GM10248 (cell line): ENCODE data around the gene DENND2D.
"Not testable (repeated sequence)": the region's sequence is repeated elsewhere in the genome, so short reads cannot be mapped to it uniquely, and the experiment has no call there.

ENCODE experiments used
- CTCF ChIA-PET: fragments of 300-600 bp; sonication (Branson Sonifier 250); formaldehyde crosslinking; extraction: SDS; loops from one replicate; lab custom pipeline; 2021; ENCODE audit warnings: antibody characterized with exemption; lab: Yijun Ruan, JAX
- POLR2A ChIA-PET: fragments of 350-650 bp; sonication (Branson Sonifier 250); formaldehyde crosslinking; extraction: SDS; loops from one replicate; lab custom pipeline; 2020; ENCODE audit warnings: antibody characterized with exemption; lab: Yijun Ruan, JAX
- DNase-seq: peaks from one replicate; pipeline ENCODE4 v3.0.0; 2012; ENCODE audit errors: extremely low spot score
- CTCF ChIP-seq: IDR thresholded peaks from 2 replicates; pipeline ENCODE4 v1.5.1; 2012; ENCODE audit warnings: mild to moderate bottlenecking, low read depth; ENCODE audit errors: extremely low read depth, missing control alignments, control extremely low read depth

Gene DENND2D

DNA sequence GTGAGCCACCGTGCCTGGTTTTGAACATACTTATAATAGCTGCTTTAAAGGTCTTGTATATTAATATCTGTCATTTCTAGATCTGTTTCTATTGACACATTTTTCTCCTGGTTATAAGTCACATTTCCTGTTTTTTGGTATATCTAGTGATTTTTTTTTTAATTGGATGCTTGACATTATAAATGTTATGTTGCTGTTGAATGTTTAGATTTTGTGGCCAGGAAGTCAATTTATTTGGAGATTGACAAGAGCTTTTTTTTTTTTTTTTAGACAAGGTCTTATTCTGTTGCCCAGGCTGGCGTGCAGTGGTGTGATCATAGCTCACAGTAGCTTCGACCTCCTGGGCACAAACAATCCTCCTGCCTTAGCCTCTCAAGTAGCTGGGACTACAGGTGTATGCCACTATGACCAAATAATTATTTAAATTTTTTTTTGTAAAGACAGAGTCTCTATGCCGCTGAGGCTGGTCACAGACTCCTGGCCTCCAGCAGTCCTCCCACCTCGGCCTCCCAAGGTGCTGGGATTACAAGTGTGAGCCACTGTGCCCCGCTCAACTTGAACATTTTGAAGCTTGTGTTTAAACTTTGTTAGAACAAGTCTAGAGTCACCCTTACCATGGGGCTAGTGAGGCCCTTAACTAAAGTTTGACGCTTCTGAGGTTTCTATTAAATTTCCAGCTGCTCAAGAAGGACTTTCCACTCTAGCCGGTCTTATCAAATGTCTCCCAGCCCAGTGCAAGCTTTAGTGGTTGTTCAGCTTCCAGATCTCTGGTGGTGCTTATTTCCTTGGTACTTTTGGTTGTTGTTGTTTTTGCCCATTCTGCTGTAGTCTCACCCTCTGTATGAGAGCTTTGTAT lies 18.5 kb upstream of the DENND2D start:
- ChIA-PET POLR2A (interaction anchor here (0.7 to 1.1 kb wide), 2 partner anchors 79 to 520 kb away, joined by 3 to 4 read pairs; partner anchors contain the start of genes CEPT1, DRAM2 and INKA2), CTCF (interaction anchor here (1.0 to 11.1 kb wide), 10 partner anchors 10 to 536 kb away, joined by 3 to 158 read pairs (median 7); partner anchors contain the start of genes DENND2D and WDR77)
- no peak for DNase-seq
- no peak for TF ChIP-seq CTCF

GRCh38 chr1:111217183-111217910 lies 16.9 kb upstream of the DENND2D start:
- TF ChIP-seq CTCF = no peak
- DNase-seq = no peak
- CTCF ChIA-PET = interaction anchor here (0.7 to 11.1 kb wide), 11 partner anchors 10 to 539 kb away, joined by 3 to 158 read pairs (median 3); partner anchors contain the start of genes DDX20 and DENND2D
- POLR2A ChIA-PET = interaction anchor here (0.9 kb wide), 1 partner anchor 14 kb away, joined by 3 read pairs; no protein-coding TSS in a partner anchor

DNA sequence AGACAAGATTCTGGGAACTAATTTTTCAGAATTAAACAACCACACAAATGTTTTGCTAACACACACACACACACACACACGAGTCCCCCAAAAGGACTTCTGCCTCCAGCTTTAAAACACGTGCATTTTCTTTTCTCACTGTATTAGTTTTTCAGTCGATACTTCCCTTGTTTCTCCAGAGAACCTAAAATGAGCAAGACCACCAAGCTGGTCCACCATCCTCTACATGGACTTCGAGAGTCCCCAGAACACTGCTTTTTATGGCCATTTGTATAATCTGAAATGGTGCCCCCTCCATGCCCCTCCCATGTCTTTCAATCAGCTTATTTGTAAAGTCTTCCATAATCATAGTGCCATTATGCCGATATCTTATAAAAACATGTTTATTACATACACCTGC lies 16.3 kb upstream of the DENND2D start:
- ChIA-PET POLR2A (interaction anchor here (0.9 kb wide), 1 partner anchor 13 kb away, joined by 3 read pairs; no protein-coding TSS in a partner anchor), CTCF (interaction anchor here (0.7 to 11.1 kb wide), 7 partner anchors 11 to 540 kb away, joined by 3 to 158 read pairs (median 3); partner anchors contain the start of genes DDX20 and DENND2D)
- no peak for TF ChIP-seq CTCF
- no peak for DNase-seq

DNA sequence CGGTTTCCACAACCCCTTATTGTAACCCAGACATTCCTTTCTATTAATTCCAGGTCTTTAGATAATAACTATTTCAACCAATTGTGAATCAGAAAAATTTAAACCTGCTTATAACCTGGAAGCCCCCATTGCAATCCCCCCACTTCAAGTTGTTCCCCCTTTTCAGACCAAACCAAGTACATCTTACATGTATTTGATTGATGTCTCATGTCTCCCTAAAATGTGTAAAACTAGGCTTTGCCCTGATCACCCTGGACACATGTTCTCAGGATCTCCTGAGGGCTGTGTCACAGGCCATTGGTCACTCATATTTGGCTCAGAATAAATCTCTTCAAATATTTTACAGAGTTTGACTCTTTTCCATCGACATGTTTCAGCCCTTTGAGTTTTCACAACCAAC lies 14.8 kb upstream of the DENND2D start:
- CTCF ChIA-PET = interaction anchor here (1.1 to 11.1 kb wide), 9 partner anchors 8 to 293 kb away, joined by 3 to 158 read pairs (median 8); partner anchors contain the start of gene DENND2D
- not testable (repeated sequence) for DNase-seq
- POLR2A ChIA-PET = interaction anchor here (0.6 kb wide), 2 partner anchors 28 kb away, joined by 3 to 4 read pairs; no protein-coding TSS in a partner anchor

DNA sequence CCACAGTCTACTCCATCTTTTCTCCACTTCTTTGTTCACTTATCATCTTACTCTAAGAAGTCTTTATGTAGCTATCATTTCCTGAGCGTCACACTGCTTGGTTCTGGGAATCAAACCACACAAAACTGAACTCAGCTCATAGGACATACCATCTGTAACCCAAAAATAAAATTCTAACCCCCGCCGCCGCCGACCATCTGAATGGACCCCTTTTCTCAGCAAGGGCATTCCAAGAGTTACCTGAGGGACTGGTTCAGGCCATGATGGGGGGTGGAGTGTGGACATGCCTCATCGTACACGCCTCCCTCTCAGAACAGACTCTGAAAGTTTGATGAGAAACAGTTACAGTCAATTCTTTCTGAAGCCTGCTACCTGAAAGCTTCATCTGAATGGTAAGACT lies 14.4 kb upstream of the DENND2D start:
- POLR2A ChIA-PET = interaction anchor here (0.6 to 0.9 kb wide), 3 partner anchors 11 to 27 kb away, joined by 3 to 12 read pairs (median 3); no protein-coding TSS in a partner anchor
- no peak for DNase-seq
- no peak for TF ChIP-seq CTCF
- CTCF ChIA-PET = interaction anchor here (0.8 to 11.1 kb wide), 9 partner anchors 8 to 293 kb away, joined by 3 to 158 read pairs (median 8); partner anchors contain the start of genes CEPT1, DENND2D and DRAM2

DNA sequence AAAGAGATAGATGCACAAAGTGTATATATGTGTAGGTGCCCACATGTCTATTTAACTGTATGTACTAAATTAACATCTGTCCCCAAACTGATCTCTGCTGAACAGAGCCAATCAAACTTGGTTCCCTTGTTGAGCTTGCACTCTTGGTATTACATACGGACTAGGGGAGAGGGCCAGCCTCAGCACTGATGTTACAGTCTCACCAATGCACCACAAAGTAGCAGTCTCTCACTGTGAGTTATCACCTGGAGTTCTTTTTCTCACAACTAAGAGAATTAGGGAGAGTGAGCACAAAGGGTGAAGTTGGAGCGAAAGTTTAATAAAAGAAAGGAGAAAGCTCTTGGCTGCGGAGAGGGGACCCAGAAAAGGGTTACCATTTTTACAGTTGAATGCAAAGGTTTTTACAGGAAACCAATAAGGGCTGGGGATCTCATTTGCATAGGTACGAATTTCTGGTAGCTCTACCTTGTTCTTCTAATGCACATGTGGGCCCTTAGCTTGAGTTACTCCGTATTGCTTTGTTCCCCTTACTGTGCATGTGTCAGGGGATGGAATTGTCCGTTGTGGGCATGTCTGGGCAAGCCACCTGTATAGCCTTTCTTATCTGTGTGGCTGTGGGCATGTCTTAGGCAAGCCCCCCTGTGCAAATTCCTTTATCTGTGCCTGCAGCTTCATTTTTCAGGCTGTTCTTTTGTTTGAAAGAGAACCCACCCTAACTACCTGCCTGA lies 13.8 kb upstream of the DENND2D start:
- ChIA-PET CTCF (interaction anchor here (0.8 to 11.1 kb wide), 9 partner anchors 9 to 294 kb away, joined by 3 to 158 read pairs (median 8); partner anchors contain the start of genes CEPT1, DENND2D and DRAM2), POLR2A (interaction anchor here (0.7 to 0.9 kb wide), 2 partner anchors 10 to 16 kb away, joined by 3 to 12 read pairs; no protein-coding TSS in a partner anchor)
- DNase-seq = no peak
- no peak for TF ChIP-seq CTCF
